NCI-H2081 (cell line): ENCODE measurements around the gene NUTF2.

Source experiments
- DNase-seq, 2 experiments: peaks; one replicate each; lab custom pipeline; 2025; lab: John Stamatoyannopoulos, UW

The NUTF2 gene

GRCh38 chr16:67837811-67838210 lies 8.9 kb upstream of the NUTF2 start:
- no peak for DNase-seq

DNA sequence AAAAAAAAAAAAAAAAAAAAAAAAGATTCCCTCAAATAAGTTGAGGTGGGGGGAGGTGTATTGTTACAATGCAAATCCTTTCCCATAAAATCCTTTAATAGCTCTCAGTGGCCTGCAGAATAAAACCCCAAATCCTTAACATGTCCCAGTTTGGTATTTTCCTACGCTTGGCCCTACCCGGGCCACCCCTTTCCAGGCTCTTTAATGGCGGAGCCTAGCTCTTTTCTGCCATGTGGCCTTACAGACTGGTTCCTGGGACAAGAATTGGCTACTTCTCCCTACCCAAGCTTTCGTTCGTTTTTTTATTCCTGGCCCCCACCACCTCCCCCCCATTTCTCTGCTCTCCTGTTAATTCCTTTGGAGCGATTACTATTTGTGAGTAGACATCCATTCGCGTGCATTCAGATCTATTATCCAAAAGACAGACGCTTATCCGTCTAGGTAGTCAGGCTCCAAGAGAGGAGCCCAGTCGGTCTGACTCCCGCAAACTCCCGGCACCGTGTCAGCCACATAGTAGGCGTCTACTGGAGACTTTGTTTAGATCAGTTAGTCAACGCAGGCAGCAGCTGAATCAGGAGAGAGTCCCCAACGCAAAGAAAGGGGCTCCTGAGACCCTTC lies 5.4 kb upstream of the NUTF2 start:
- no peak for DNase-seq

- DNase-seq = peak; percentile 91 to 92
Measured at GRCh38 chr16:67841816-67842508, 4.8 kb upstream of the NUTF2 start, which contains the start of gene THAP11. TSS of gene THAP11 (plus strand) at chr16:67842320. CDS start at chr16:67842555, 235 bp downstream.

GRCh38 chr16:67842509-67843342 lies 4.0 kb upstream of the NUTF2 start:
- DNase-seq = peak in 1 of 2 experiments; percentile 62

DNA sequence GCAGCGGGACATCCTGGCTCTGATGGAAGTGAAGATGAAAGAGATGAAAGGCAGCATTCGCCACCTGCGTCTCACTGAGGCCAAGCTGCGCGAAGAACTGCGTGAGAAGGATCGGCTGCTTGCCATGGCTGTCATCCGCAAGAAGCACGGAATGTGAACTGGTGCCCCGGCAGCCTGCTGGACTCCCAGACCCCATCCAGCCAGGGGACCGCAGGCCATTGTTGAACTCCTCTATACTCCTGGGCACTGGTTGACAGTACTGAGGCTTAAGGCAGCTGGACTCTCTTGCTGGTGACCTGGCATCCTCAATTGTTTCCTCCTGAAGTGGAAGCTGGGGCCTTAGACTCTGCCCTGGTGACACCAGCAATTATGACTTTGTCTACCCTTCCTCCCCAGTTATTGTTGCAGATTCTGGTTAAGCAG lies 3.4 kb upstream of the NUTF2 start:
- DNase-seq = no peak

DNA sequence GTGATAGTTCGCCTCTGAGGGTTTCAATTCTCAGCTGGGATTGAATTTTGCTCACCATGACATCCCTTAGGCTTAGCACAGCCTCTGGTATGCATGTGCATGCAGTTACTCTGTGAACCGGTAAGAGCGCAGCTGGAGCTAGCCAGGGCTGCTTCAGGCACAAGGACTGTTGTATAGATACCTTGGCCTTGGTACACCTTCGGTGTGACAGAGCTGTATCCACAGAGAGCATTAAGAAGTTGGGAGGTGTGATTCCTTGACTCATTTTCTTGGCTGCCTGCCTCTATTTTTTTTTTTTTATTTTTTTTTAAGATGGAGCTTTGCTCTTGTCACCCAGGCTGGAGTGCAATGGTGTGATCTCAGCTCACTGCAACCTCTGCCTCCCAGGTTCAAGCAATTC lies 2.2 kb upstream of the NUTF2 start:
- no peak for DNase-seq

DNA sequence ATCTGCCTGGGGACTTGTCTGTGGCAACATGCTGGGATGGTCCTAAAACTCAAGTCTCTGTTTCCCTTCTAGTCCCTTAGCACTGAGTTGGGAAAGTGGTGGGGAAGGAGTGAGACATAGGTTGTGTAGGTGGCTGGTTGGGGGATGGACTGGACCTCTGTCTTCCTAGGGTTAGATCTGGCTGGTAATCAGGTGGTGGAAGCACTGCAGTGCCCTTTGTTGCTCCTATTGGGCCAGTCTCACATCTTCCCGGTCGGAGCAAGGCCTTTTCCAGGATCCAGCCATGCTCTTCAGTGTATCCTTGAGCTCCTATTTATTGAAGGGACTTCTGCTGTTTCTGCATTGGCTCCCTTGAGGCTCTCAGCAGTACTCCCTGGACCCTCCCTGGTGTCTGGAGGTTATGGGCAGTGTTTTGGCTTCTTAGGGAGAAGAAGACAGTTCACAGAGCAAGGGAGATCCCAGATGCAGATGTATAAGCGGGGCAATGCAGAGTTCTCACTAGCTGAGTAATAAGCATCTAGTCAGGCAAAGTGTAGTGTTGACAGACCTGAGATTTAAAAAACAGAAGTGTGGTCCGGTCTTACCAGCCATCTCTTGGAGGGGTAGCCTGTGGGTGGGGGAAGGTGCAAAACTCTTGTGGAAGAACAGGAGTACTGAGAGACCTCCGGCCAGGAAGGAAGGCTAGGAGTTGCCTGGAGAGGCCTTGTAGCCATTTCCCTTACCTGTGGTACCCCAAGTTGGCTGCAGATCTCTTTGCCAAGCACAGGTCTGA lies 1.3 kb upstream of the NUTF2 start:
- DNase-seq = no peak

DNA sequence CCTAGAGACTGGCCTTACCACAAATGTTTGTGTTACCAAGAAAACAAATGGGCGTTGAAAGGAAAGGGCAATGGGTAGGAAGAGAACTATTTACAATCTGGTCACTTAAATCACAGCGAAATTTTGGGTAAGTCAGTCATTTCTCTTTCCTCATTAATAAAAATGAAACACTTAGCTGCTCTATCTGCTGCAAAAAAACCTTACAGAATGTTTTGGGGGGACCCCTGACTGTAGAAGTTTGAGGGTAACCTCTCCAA lies 742 bp upstream of the NUTF2 start:
- no peak for DNase-seq

DNA sequence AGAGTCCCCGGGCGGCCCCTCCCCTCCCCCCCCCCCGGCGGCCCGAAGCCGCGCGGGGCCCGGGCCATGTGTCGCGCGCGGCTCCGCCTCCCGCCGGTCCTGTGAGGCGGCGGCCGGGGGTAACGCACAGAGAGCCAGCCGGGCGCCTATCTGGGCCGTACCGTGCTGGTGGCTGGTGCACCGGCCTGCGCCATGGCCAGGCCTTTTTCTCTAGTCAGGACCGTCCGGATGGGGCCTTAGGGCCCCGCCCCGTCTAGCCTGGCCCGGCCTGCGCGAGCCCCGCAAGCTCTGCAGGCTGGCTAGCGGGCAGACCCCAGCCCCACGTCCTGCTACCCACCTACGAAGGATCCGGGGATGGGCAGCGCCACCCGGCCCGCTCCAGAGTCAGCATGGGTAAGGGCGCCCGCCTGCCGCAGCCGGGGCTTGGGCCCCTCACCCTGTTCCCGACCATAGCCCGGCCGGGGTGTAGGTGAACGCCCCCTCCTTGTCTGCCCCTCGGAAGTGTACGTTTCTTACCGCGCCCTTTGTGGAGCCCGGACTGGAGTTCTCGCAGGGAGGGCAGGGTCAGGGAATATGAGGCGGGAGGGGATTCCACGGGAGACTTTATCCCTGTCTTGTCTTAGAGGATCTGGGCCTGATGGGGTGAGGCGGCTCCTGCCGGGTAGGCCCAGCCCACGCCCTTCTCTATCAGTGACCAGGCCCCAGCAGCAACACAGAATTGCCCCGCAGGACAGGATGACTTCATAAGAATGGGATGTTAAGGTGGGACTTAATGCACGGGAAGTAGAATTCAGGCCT lies 530 bp downstream of the NUTF2 start, which contains the start of gene CENPT:
Gene CENPT (minus strand): TSS at position 630 of the 798 bp plus-strand sequence. CDS start 13,834 bp downstream, outside the sequence.
- peak in 1 of 2 experiments; percentile 45 for DNase-seq

- DNase-seq = no peak
Measured at GRCh38 chr16:67848118-67848517, 1.4 kb downstream of the NUTF2 start.

- DNase-seq = no peak
Measured at GRCh38 chr16:67853670-67854069, 6.9 kb downstream of the NUTF2 start.

DNA sequence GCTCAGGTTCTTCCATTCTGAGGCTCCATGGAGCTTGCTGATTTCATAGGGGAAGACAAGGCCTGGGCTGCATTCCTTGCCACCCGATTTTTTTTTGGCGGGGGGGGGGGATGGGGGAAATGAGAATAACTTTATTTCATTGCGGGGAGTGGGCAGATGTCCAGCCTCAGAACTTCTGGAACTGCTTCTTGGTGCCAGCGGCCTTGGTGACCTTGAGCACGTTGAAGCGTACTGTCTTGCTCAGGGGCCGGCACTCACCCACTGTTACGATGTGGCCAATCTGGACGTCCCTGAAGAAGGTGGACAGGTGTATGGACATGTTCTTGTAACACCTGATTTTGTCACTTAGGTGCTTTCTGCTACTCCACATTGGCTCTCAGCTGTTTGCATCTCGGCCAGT lies 9.1 kb downstream of the NUTF2 start:
- DNase-seq = no peak

DNA sequence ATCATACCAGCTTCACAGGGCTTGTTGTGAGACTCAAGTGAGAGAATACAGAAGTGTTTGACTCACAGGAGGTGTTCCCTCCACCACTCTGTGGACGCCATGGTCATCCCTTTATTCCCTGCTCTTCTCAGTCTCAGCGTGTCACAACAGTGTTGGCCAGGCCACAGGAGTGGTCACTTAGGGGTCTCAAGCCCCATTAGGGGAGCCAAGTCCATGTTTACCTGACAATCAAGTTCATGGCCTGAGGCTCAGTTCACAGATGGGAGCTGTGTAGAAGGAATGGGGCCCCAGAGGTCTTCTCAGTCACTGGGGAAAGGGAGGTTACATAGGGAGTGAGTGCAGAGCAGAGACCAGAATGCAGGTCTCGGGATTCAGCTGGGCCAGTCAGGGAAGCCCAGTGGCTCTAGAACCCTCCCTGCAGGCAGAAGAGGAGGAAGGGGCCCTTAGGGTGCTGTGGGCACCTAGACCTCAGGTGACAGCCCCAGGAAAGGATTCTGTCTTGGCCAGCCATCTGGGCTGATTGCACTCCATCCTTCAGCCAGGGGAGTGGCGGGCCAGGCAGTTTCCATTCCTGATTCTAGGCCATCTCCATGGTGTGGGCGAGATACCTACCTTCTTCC lies 10.3 kb downstream of the NUTF2 start:
- DNase-seq = no peak

GRCh38 chr16:67857547-67858233 lies 11.0 kb downstream of the NUTF2 start:
- DNase-seq = peak; percentile 60 to 81

GRCh38 chr16:67858500-67858899 lies 11.8 kb downstream of the NUTF2 start:
- no peak for DNase-seq

DNA sequence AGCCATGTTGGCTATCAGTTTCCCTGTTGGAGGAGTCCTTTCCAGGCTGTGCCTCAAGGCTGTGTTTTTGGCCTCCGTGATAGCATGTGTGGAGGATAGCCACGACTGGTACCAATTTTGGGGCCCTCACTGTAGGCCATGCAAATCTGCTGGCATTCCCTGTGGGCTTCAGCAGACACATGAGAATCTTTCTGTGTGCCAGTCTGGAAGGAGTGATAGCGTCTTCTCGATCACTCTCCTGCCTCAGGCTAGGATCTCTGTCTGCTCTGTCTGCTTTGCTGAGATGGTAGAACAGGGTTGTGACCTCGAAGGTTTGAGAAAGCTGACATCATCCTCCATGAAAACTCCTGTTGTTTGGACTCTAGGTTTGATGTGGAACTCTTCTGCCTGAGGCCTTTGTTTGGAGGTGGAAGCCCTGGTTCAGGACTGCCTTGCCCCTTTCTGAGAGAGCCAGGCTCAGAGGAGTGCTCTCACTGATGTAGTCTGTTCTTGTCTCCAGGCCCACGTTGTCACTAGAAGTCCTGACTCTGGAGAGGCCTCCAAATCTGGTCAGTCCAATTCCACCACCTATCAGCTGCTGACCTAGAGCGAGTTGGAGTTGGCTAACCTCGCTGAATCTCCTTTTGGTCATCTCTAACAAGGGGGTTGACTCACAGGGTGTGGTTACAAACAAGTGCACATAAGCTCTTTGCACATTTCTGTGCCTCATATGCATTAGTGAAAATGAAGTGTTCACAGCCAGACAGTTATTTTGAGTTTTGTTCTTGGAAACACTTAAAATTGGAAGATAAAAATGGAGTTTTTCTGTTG lies 14.1 kb downstream of the NUTF2 start:
- no peak for DNase-seq

DNA sequence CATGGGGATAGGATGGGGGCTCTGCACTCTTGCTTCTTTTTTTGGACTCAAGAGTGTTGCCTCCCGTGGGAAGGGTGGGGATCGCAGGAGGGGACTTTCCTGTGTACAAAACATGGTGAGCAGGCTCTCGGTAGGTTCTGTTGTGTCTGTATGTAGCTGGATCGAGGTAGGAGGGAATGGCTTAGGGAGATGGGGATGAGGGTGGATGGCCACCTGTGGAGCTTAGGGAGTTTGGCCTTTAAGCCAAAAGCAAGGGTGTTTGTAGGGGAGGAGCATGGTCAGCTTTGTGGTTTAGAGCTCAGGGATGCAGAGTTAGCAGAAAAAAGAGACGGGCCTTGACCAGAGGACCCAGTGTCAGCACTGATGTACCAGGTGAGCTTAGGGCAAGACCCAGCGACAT lies 15.1 kb downstream of the NUTF2 start:
- no peak for DNase-seq

DNA sequence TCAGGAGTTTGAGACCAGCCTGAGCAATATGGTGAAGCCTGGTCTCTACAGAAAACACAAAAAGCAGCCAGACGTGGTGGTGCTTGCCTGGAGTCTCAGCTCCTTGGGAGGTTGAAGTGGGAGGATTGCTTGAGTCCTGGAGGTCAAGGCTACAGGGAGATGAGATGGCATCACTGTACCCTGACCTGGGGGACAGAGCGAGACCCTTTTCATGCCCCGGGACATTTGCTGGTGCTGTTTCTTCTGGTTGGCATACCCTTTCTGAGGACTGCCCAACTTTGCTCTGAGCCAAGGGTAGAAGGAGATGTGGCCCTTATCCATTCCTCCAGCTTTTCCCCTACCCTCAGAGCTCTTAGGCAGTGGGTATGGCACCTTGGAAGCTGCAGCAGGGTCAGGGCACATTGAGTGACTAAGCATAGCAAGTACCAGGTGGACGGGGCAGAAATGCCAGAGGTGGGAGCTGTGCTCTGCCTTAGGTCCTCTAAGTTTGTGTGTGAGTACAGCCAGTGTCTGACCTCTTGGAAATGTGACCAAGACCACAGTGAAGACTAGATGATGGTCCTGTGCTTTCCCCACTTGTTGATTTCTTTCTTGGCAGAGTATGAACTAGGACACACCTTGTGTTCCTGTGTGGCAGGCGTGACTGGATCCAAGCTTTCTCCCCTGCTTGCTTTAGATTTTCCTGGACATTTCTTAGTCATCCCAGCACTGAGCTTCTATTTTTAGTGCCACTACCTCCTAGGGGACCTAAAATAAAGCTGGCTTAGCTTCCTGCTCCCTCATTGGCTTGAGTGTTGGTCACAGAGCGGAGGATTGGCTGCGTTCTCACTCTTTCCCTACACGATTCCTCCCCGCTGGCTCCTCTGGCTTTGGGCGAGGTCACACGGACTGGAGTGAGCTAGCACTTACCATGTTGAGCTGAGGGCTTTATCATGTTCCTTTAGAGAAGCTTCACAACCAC lies 16.2 kb downstream of the NUTF2 start:
- DNase-seq = no peak
